Keratinocyte (primary cell): ENCODE data around the gene MRPS33. TPM values are rescaled to one million over a fixed set of nuclear protein-coding genes. Genes with fewer than 3 reads are reported as not detected.

Source experiments
- DNase-seq: peaks from one replicate; pipeline ENCODE4 v3.0.0-alpha.2; 2011; ENCODE audit warnings: low read depth, missing footprints, low spot score
- FAIRE-seq: peaks from 2 replicates; lab custom pipeline; 2011; peaks lifted over from hg19 to GRCh38; lab: Jason Lieb, UNC
- H2AFZ ChIP-seq: 2 replicates; pipeline ENCODE4 v1.6.0; 2012; ENCODE audit warnings: low read length, control low read depth, inconsistent platforms; ENCODE audit not compliant: control insufficient read depth
- H3K27ac ChIP-seq: 2 replicates; pipeline ENCODE4 v1.5.1; 2011; ENCODE audit warnings: low read length; ENCODE audit not compliant: control insufficient read depth, insufficient read depth
- H3K27me3 ChIP-seq: 3 replicates; pipeline ENCODE4 v1.6.0; 2011; ENCODE audit warnings: low read length; ENCODE audit not compliant: control insufficient read depth, insufficient read depth; ENCODE audit errors: extremely low read depth
- H3K36me3 ChIP-seq, 2 experiments: 2 replicates in 1 of 2; 3 replicates in 1 of 2; pipeline ENCODE4 v1.5.1; 2011; ENCODE audit warnings: low read length in 2 of 2, mild to moderate bottlenecking in 1 of 2; ENCODE audit not compliant: control insufficient read depth in 2 of 2, insufficient read depth in 2 of 2; ENCODE audit errors: extremely low read depth in 1 of 2
- H3K4me1 ChIP-seq: 3 replicates; pipeline ENCODE4 v1.5.1; 2011; ENCODE audit warnings: low read length; ENCODE audit not compliant: control insufficient read depth, insufficient read depth; ENCODE audit errors: extremely low read depth
- H3K4me2 ChIP-seq: 3 replicates; pipeline ENCODE4 v1.6.0; 2011; ENCODE audit warnings: low read depth, low read length; ENCODE audit not compliant: control insufficient read depth, insufficient read depth; ENCODE audit errors: extremely low read depth
- H3K4me3 ChIP-seq, 3 experiments: fragments of 200-600 bp in 1 of 3; sonication (generic) in 1 of 3; 2 replicates in 2 of 3; 3 replicates in 1 of 3; pipeline ENCODE4 v1.5.1; 2011 to 2016; ENCODE audit warnings: low read length in 3 of 3, mild to moderate bottlenecking in 3 of 3, control low read depth in 2 of 3, inconsistent platforms in 1 of 3, low read depth in 1 of 3, mixed read lengths in 1 of 3, mixed run types in 1 of 3, moderate library complexity in 1 of 3; ENCODE audit not compliant: control insufficient read depth in 2 of 3, insufficient read depth in 2 of 3; ENCODE audit errors: extremely low read depth in 1 of 3
- H3K79me2 ChIP-seq: 2 replicates; pipeline ENCODE4 v1.6.0; 2012; ENCODE audit warnings: low read length; ENCODE audit not compliant: control insufficient read depth, insufficient read depth
- H3K9ac ChIP-seq: 3 replicates; pipeline ENCODE4 v1.6.0; 2011; ENCODE audit warnings: low read length; ENCODE audit not compliant: control insufficient read depth, insufficient read depth; ENCODE audit errors: extremely low read depth
- H3K9me1 ChIP-seq: 3 replicates; pipeline ENCODE4 v1.6.0; 2011; ENCODE audit warnings: low read length; ENCODE audit not compliant: control insufficient read depth, insufficient read depth; ENCODE audit errors: extremely low read depth
- H3K9me3 ChIP-seq: 2 replicates; pipeline ENCODE4 v1.5.1; 2012; ENCODE audit warnings: low read depth, low read length; ENCODE audit not compliant: control insufficient read depth
- H4K20me1 ChIP-seq: 3 replicates; pipeline ENCODE4 v1.6.0; 2011; ENCODE audit warnings: low read length; ENCODE audit not compliant: control insufficient read depth, insufficient read depth; ENCODE audit errors: extremely low read depth
- CTCF ChIP-seq, 3 experiments: IDR thresholded peaks in 1 of 3; conservative IDR thresholded peaks in 1 of 3; optimal IDR thresholded peaks in 1 of 3; 2 replicates in 2 of 3; 3 replicates in 1 of 3; pipeline versions ENCODE3 to v1.5.1; 2011; ENCODE audit warnings: low read length in 3 of 3, mild to moderate bottlenecking in 3 of 3, moderate library complexity in 2 of 3, control low read depth in 1 of 3, inconsistent platforms in 1 of 3; ENCODE audit not compliant: insufficient read depth in 2 of 3; ENCODE audit errors: extremely low read depth in 1 of 3
- EZH2 ChIP-seq: IDR thresholded peaks from one replicate; pipeline ENCODE4 v1.6.1; 2012; ENCODE audit warnings: inconsistent platforms, mild to moderate bottlenecking, low read length, moderate library complexity
- dilution Hi-C: fragments of 300-500 bp; cut with MboI; formaldehyde crosslinking; loops from one replicate; pipeline ENCODE4 v1.7.0; 2020; ENCODE audit warnings: low sequenced_read_pairs; ENCODE audit not compliant: extremely low pct_ligation_motif_present
- polyA plus RNA-seq, 5 experiments: library from polyadenylated mRNA; depleted of rRNA in 3 of 5; stranded (reverse) in 3 of 5; stranded (forward) in 1 of 5; unstranded in 1 of 5; fragments of >200 nt; gene quantifications; 1 replicate in 1 of 5; 2 replicates in 3 of 5; 3 replicates in 1 of 5; pipeline versions ENCODE4 v1.2.1 to v1.2.3, GENCODE V29; 2011 to 2012; ENCODE audit warnings: missing spikeins in 2 of 5, low read depth in 1 of 5, low replicate concordance in 1 of 5

MRPS33 gene
- polyA plus RNA-seq, 1 donor (not counting 4 experiments of a cell fraction or from before 2014, with no cell fraction given) = 141 TPM

GRCh38 chr7:141001546-141001945 is 13.2 kb downstream of the MRPS33 start:
- no peak overlapping the region for H3K4me3 ChIP-seq
- no peaks in the 10 kb centered on the region for H3K9me1 ChIP-seq
- H3K4me1 ChIP-seq = no peaks in the 10 kb centered on the region
- no peak overlapping the region for H3K4me2 ChIP-seq
- FAIRE-seq (no peak), DNase-seq (no peak)
- no peaks in the 10 kb centered on the region for H3K9me3 ChIP-seq
- dilution Hi-C loops = no loop called here
- H2AFZ ChIP-seq = no peak overlapping the region
- H3K9ac ChIP-seq = no peak overlapping the region
- H4K20me1 ChIP-seq = no peaks in the 10 kb centered on the region
- H3K27ac ChIP-seq = no peak overlapping the region
- TF ChIP-seq CTCF (optimal IDR thresholded peaks at IDR 0.05 in 1 of 3, IDR thresholded peaks at IDR 0.05 in 1 of 3, conservative IDR thresholded peaks at IDR 0.05 in 1 of 3; ENCODE audit: extremely low read depth in 1 of 3, insufficient read depth in 2 of 3, low read length in 3 of 3) = no peak
- TF ChIP-seq EZH2 = no peak
- H3K36me3 ChIP-seq = peaks cover 2 to 5% of the 10 kb centered on the region in 2 experiments
- no peaks in the 10 kb centered on the region for H3K27me3 ChIP-seq
- H3K79me2 ChIP-seq = no peaks in the 10 kb centered on the region

- Histone ChIP-seq H2AFZ (no peak overlapping the region), H3K4me1 (no peaks in the 10 kb centered on the region), H3K9ac (no peak overlapping the region), H3K9me1 (no peaks in the 10 kb centered on the region), H3K4me2 (no peak overlapping the region), H3K27me3 (no peaks in the 10 kb centered on the region), H3K4me3 (no peak overlapping the region), H3K79me2 (no peaks in the 10 kb centered on the region), H3K9me3 (no peaks in the 10 kb centered on the region), H4K20me1 (no peaks in the 10 kb centered on the region), H3K27ac (no peak overlapping the region), H3K36me3 (peaks cover 0 to 3% of the 10 kb centered on the region in 2 experiments)
- dilution Hi-C loops = no loop called here
- FAIRE-seq (no peak), DNase-seq (no peak)
- TF ChIP-seq EZH2 (no peak), CTCF (optimal IDR thresholded peaks at IDR 0.05 in 1 of 3, IDR thresholded peaks at IDR 0.05 in 1 of 3, conservative IDR thresholded peaks at IDR 0.05 in 1 of 3; ENCODE audit: extremely low read depth in 1 of 3, insufficient read depth in 2 of 3, low read length in 3 of 3) (no peak)
Observed at GRCh38 chr7:141001122-141001521, 13.6 kb downstream of the MRPS33 start.
